PFSK-1 (cell line): ENCODE results near the gene TAF4.
A peak's percentile ranks its signal among the peaks of the same experiment; 100 is the strongest.

ENCODE experiments used
- FOXP2 ChIP-seq: optimal IDR thresholded peaks from 2 replicates; pipeline ENCODE3; 2011; ENCODE audit warnings: borderline replicate concordance, control low read depth, inconsistent platforms; ENCODE audit not compliant: insufficient read depth; ENCODE audit errors: extremely low read length, extremely low read depth
- POLR2AphosphoS5 ChIP-seq: IDR thresholded peaks from 2 replicates; pipeline ENCODE4 v1.6.1; 2012; ENCODE audit warnings: low read depth, mild to moderate bottlenecking, control low read depth, low read length, moderate library complexity
- REST ChIP-seq, 2 experiments: IDR thresholded peaks; 2 replicates each; pipeline versions ENCODE4 v1.6.1 to v1.8.0; 2011 to 2012; ENCODE audit warnings: low read depth in 2 of 2, low read length in 2 of 2, control low read depth in 1 of 2, inconsistent platforms in 1 of 2, mild to moderate bottlenecking in 1 of 2, moderate library complexity in 1 of 2; ENCODE audit not compliant: insufficient read depth in 1 of 2
- SIN3A ChIP-seq: IDR thresholded peaks from 2 replicates; pipeline ENCODE4 v1.6.1; 2012; ENCODE audit warnings: mild to moderate bottlenecking, low read length, moderate library complexity, borderline replicate concordance; ENCODE audit not compliant: insufficient read depth
- TAF1 ChIP-seq: IDR thresholded peaks from 2 replicates; pipeline ENCODE4 v1.6.1; 2012; ENCODE audit warnings: low read length, control low read depth, borderline replicate concordance; ENCODE audit not compliant: insufficient read depth

The TAF4 gene

GRCh38 chr20:62025832-62026563 lies 39.7 kb downstream of the TAF4 start:
- TF ChIP-seq REST (IDR thresholded peaks at IDR 0.05; ENCODE audit: insufficient read depth in 1 of 2, low read depth in 2 of 2, low read length in 2 of 2): no peak
- no peak for TF ChIP-seq TAF1
- TF ChIP-seq POLR2AphosphoS5: no peak; the same call in 1 of the 2 replicates
- TF ChIP-seq FOXP2: no peak
- peak; percentile 5; the same call in 1 of the 2 replicates for TF ChIP-seq SIN3A

GRCh38 chr20:62025394-62025793 lies 40.3 kb downstream of the TAF4 start:
- TF ChIP-seq FOXP2 (no peak), POLR2AphosphoS5 (no peak), SIN3A (0 out of 2 replicates have a peak, but pooled peaks have one; percentile 13), TAF1 (no peak), REST (IDR thresholded peaks at IDR 0.05; ENCODE audit: insufficient read depth in 1 of 2, low read depth in 2 of 2, low read length in 2 of 2) (no peak)

- TF ChIP-seq TAF1 (no peak), SIN3A (no peak), POLR2AphosphoS5 (no peak), REST (IDR thresholded peaks at IDR 0.05; ENCODE audit: insufficient read depth in 1 of 2, low read depth in 2 of 2, low read length in 2 of 2) (no peak)
These were observed 41.7 kb downstream of the TAF4 start for GRCh38 chr20:62023935-62024334.

- TF ChIP-seq FOXP2 (no peak), SIN3A (no peak), TAF1 (no peak)
These were observed 43.0 kb downstream of the TAF4 start for GRCh38 chr20:62022575-62023139.

GRCh38 chr20:62021793-62022385 lies 43.8 kb downstream of the TAF4 start:
- TF ChIP-seq FOXP2 (no peak), SIN3A (no peak), TAF1 (no peak), POLR2AphosphoS5 (no peak), REST (IDR thresholded peaks at IDR 0.05; ENCODE audit: insufficient read depth in 1 of 2, low read depth in 2 of 2, low read length in 2 of 2) (no peak)
